HepG2 (cell line): ENCODE measurements around the gene SMARCB1. TPM values are rescaled to one million over a fixed set of nuclear protein-coding genes. Genes with fewer than 3 reads are reported as not detected.

Experiments
- FOXO1 ChIP-seq: sonication (generic); formaldehyde crosslinking; IDR thresholded peaks from 2 replicates; pipeline ENCODE4 v1.4.0; 2020; ENCODE audit warnings: missing genetic modification reagents
- GATAD1 ChIP-seq: IDR thresholded peaks from 2 replicates; pipeline ENCODE4 v1.6.1; 2016; ENCODE audit warnings: missing genetic modification reagents, missing compliant biosample characterization
- GZF1 ChIP-seq: sonication (generic); formaldehyde crosslinking; IDR thresholded peaks from 2 replicates; pipeline ENCODE4 v1.5.1; 2020; ENCODE audit warnings: mild to moderate bottlenecking, missing genetic modification reagents
- HDAC2 ChIP-seq: sonication (generic); formaldehyde crosslinking; IDR thresholded peaks from 2 replicates; pipeline ENCODE4 v1.4.0; 2020; ENCODE audit warnings: missing genetic modification reagents
- HNRNPLL ChIP-seq: fragments of 200-400 bp; formaldehyde crosslinking; IDR thresholded peaks from 2 replicates; pipeline ENCODE4 v1.6.1; 2017; ENCODE audit warnings: mild to moderate bottlenecking, low read depth, low read length; ENCODE audit not compliant: poor library complexity, severe bottlenecking
- HOXA3 ChIP-seq: sonication (generic); formaldehyde crosslinking; IDR thresholded peaks from 2 replicates; pipeline ENCODE4 v1.5.0; 2020; ENCODE audit warnings: missing genetic modification reagents
- KLF9 ChIP-seq: IDR thresholded peaks from 2 replicates; pipeline ENCODE4 v1.6.1; 2016; ENCODE audit warnings: low read depth
- NONO ChIP-seq, 2 experiments: fragments of 450-650 bp in 1 of 2; sonication (generic) in 1 of 2; formaldehyde crosslinking in 1 of 2; IDR thresholded peaks in 1 of 2; conservative IDR thresholded peaks in 1 of 2; 2 replicates each; pipeline versions ENCODE4 v1.6.1 to v1.8.0; 2017 to 2022; ENCODE audit warnings: mild to moderate bottlenecking in 1 of 2, missing genetic modification reagents in 1 of 2, moderate library complexity in 1 of 2
- NR2F1 ChIP-seq, 2 experiments: fragments of 450-650 bp in 1 of 2; formaldehyde crosslinking in 1 of 2; IDR thresholded peaks; 2 replicates each; pipeline versions ENCODE4 v1.5.0 to v1.6.1; 2016 to 2020; ENCODE audit warnings: mild to moderate bottlenecking in 1 of 2, missing compliant biosample characterization in 1 of 2, missing genetic modification reagents in 1 of 2, moderate library complexity in 1 of 2
- NR2F6 ChIP-seq, 2 experiments: IDR thresholded peaks; 2 replicates each; pipeline ENCODE4 v1.6.1; 2016; ENCODE audit warnings: antibody characterized with exemption in 1 of 2, mild to moderate bottlenecking in 1 of 2
- SMYD3 ChIP-seq: sonication (generic); formaldehyde crosslinking; IDR thresholded peaks from 2 replicates; pipeline ENCODE4 v1.8.1; 2023; ENCODE audit warnings: mild to moderate bottlenecking, missing genetic modification reagents
- TARDBP ChIP-seq: sonication (generic); formaldehyde crosslinking; IDR thresholded peaks from 2 replicates; pipeline ENCODE4 v1.8.0; 2022; ENCODE audit warnings: mild to moderate bottlenecking, missing genetic modification reagents
- U2AF1 ChIP-seq: fragments of 200-400 bp; formaldehyde crosslinking; optimal IDR thresholded peaks from 2 replicates; pipeline ENCODE3; 2017; ENCODE audit warnings: mild to moderate bottlenecking, low read depth, low read length
- ZNF282 ChIP-seq: fragments of 450-650 bp; IDR thresholded peaks from 2 replicates; pipeline ENCODE4 v1.6.1; 2018; ENCODE audit not compliant: partially characterized antibody
- ZNF292 ChIP-seq: sonication (generic); formaldehyde crosslinking; IDR thresholded peaks from 2 replicates; pipeline ENCODE4 v1.8.1; 2022; ENCODE audit warnings: mild to moderate bottlenecking, low read depth, missing genetic modification reagents, borderline replicate concordance
- ZNF335 ChIP-seq: sonication (generic); formaldehyde crosslinking; IDR thresholded peaks from 2 replicates; pipeline ENCODE4 v1.4.0; 2020; ENCODE audit warnings: missing genetic modification reagents
- ZNF383 ChIP-seq: sonication (generic); formaldehyde crosslinking; IDR thresholded peaks from 2 replicates; pipeline ENCODE4 v1.4.0; 2020; ENCODE audit warnings: missing genetic modification reagents, mild to moderate bottlenecking, borderline replicate concordance
- ZNF629 ChIP-seq: sonication (generic); formaldehyde crosslinking; conservative IDR thresholded peaks from 2 replicates; pipeline ENCODE4 v1.5.0; 2020; ENCODE audit warnings: missing genetic modification reagents
- polyA plus RNA-seq, 8 experiments: library from polyadenylated mRNA; depleted of rRNA in 3 of 8; stranded (reverse) in 7 of 8; unstranded in 1 of 8; fragments of >200 nt; fragmentation: Illumina TruSeq in 4 of 8; extraction: Trizol in 4 of 8; gene quantifications; 2 replicates each; pipeline versions ENCODE4 v1.2.1 to v1.2.3, GENCODE V29; 2011 to 2016; ENCODE audit warnings: low read depth in 4 of 8, missing spikeins in 1 of 8, mixed read lengths in 1 of 8; ENCODE audit not compliant: insufficient read depth in 1 of 8
- total RNA-seq, 5 experiments: library from RNA; depleted of rRNA; stranded (reverse); fragments of >200 nt; fragmentation: Illumina TruSeq; extraction: Trizol; gene quantifications; 2 replicates each; pipeline ENCODE4 v1.2.3, GENCODE V29; 2016; ENCODE audit warnings: low read depth in 1 of 5
- TF ChIP-seq, protein P1 (sequence below): sonication (generic); formaldehyde crosslinking; IDR thresholded peaks from 2 replicates; pipeline ENCODE4 v1.5.0; 2020; ENCODE audit warnings: mild to moderate bottlenecking, missing genetic modification reagents, moderate library complexity
- TF ChIP-seq, protein P2 (sequence below): sonication (generic); formaldehyde crosslinking; IDR thresholded peaks from 2 replicates; pipeline ENCODE4 v1.9.0; 2022; ENCODE audit warnings: low read depth, missing genetic modification reagents
- TF ChIP-seq, protein P3 (sequence below): sonication (generic); formaldehyde crosslinking; IDR thresholded peaks from 2 replicates; pipeline ENCODE4 v1.5.0; 2020; ENCODE audit warnings: missing genetic modification reagents
- TF ChIP-seq, protein P4 (sequence below): IDR thresholded peaks from 2 replicates; pipeline ENCODE4 v1.6.1; 2016; ENCODE audit warnings: missing compliant biosample characterization, missing genetic modification reagents, borderline replicate concordance

SMARCB1 gene
- total and polyA plus RNA-seq, 2 of the 13 experiments (the other 11 are each of a cell fraction or from before 2014, with no cell fraction given), result 74.0 to 166 TPM

DNA sequence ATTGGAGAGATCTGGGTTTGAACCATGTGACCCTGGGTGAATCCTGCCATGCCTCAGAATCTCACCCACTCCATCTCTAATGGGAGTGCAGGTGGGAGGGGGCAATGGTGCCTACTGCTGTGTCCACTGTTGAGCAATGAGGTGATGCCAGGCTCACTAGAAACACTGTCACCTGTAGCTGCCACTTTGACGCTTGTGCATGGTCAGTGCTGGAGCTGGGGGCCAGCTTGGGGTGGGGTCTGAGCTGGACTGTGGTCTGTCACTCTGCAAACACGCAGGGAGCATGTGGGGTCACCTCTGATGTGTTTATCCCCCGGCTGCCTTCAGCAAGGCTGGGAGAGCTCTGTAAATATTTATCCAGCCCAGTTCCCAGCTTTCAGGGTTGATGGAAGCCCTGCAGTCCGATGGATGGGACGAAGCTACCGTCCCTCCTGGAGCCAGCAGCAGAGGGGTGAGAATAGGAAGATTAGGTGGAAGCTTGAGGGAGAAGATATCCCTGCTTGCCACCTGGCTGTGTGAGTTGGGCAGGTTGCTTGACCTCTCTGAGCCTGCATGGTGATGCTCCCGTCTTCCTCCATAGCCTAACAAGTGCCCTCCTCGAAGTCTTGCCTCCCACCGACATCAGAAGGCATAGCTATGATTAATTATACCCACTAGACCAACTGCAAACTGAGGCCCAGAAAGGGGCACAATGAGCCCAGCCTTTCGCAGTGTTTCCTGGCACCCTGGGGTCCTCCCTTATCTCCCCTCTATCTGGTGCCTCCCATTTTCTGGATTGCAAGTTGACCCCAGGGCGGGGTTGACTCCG lies 12.4 kb upstream of the SMARCB1 start (continued):
- TF ChIP-seq, protein P1, sequence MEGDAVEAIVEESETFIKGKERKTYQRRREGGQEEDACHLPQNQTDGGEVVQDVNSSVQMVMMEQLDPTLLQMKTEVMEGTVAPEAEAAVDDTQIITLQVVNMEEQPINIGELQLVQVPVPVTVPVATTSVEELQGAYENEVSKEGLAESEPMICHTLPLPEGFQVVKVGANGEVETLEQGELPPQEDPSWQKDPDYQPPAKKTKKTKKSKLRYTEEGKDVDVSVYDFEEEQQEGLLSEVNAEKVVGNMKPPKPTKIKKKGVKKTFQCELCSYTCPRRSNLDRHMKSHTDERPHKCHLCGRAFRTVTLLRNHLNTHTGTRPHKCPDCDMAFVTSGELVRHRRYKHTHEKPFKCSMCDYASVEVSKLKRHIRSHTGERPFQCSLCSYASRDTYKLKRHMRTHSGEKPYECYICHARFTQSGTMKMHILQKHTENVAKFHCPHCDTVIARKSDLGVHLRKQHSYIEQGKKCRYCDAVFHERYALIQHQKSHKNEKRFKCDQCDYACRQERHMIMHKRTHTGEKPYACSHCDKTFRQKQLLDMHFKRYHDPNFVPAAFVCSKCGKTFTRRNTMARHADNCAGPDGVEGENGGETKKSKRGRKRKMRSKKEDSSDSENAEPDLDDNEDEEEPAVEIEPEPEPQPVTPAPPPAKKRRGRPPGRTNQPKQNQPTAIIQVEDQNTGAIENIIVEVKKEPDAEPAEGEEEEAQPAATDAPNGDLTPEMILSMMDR, result peak; percentile 22; the same call in 1 of the 2 replicates
- TF ChIP-seq HNRNPLL, result no peak
- peak; percentile 94 for TF ChIP-seq TARDBP (CRISPR knock-in tag)
- peak; percentile 98 for TF ChIP-seq FOXO1 (CRISPR knock-in tag)
- TF ChIP-seq NR2F6 (IDR thresholded peaks at IDR 0.05), result peak; percentile 91
- TF ChIP-seq NR2F6 (CRISPR knock-in tag; IDR thresholded peaks at IDR 0.05), result peak; percentile 89
- TF ChIP-seq HOXA3 (CRISPR knock-in tag), result peak; percentile 75; the same call in 1 of the 2 replicates
- TF ChIP-seq HDAC2 (CRISPR knock-in tag), result peak; percentile 91
- no peak for TF ChIP-seq ZNF282
- peak; percentile 80 for TF ChIP-seq ZNF629 (CRISPR knock-in tag)
- TF ChIP-seq, protein P2, sequence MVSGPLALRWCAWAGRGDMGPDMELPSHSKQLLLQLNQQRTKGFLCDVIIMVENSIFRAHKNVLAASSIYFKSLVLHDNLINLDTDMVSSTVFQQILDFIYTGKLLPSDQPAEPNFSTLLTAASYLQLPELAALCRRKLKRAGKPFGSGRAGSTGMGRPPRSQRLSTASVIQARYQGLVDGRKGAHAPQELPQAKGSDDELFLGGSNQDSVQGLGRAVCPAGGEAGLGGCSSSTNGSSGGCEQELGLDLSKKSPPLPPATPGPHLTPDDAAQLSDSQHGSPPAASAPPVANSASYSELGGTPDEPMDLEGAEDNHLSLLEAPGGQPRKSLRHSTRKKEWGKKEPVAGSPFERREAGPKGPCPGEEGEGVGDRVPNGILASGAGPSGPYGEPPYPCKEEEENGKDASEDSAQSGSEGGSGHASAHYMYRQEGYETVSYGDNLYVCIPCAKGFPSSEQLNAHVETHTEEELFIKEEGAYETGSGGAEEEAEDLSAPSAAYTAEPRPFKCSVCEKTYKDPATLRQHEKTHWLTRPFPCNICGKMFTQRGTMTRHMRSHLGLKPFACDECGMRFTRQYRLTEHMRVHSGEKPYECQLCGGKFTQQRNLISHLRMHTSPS (CRISPR knock-in tag), result peak; percentile 99
- no peak for TF ChIP-seq GZF1 (CRISPR knock-in tag)
- TF ChIP-seq ZNF335 (CRISPR knock-in tag), result 0 out of 2 replicates have a peak, but pooled peaks have one; percentile 22
- TF ChIP-seq, protein P3, sequence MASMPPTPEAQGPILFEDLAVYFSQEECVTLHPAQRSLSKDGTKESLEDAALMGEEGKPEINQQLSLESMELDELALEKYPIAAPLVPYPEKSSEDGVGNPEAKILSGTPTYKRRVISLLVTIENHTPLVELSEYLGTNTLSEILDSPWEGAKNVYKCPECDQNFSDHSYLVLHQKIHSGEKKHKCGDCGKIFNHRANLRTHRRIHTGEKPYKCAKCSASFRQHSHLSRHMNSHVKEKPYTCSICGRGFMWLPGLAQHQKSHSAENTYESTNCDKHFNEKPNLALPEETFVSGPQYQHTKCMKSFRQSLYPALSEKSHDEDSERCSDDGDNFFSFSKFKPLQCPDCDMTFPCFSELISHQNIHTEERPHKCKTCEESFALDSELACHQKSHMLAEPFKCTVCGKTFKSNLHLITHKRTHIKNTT (CRISPR knock-in tag), result no peak
- peak; percentile 78 to 81 for TF ChIP-seq NR2F1 (CRISPR knock-in tag; IDR thresholded peaks at IDR 0.05)
- no peak for TF ChIP-seq U2AF1
- TF ChIP-seq ZNF292 (CRISPR knock-in tag), result peak; percentile 83; the same call in 1 of the 2 replicates
- no peak for TF ChIP-seq NONO (IDR thresholded peaks at IDR 0.05)
- peak; percentile 94 for TF ChIP-seq NONO (CRISPR knock-in tag; conservative IDR thresholded peaks at IDR 0.05)
- TF ChIP-seq, protein P4, sequence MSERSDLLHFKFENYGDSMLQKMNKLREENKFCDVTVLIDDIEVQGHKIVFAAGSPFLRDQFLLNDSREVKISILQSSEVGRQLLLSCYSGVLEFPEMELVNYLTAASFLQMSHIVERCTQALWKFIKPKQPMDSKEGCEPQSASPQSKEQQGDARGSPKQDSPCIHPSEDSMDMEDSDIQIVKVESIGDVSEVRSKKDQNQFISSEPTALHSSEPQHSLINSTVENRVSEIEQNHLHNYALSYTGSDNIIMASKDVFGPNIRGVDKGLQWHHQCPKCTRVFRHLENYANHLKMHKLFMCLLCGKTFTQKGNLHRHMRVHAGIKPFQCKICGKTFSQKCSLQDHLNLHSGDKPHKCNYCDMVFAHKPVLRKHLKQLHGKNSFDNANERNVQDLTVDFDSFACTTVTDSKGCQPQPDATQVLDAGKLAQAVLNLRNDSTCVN (CRISPR knock-in tag), result peak; percentile 60; the same call in 1 of the 2 replicates
- 0 out of 2 replicates have a peak, but pooled peaks have one; percentile 72 for TF ChIP-seq SMYD3 (CRISPR knock-in tag)
- TF ChIP-seq GATAD1 (CRISPR knock-in tag), result 0 out of 2 replicates have a peak, but pooled peaks have one; percentile 14
- TF ChIP-seq ZNF383, result no peak
- TF ChIP-seq KLF9 (CRISPR knock-in tag), result no peak
